Measurements from ENCODE around the gene HTRA3.

Gene HTRA3

DNA sequence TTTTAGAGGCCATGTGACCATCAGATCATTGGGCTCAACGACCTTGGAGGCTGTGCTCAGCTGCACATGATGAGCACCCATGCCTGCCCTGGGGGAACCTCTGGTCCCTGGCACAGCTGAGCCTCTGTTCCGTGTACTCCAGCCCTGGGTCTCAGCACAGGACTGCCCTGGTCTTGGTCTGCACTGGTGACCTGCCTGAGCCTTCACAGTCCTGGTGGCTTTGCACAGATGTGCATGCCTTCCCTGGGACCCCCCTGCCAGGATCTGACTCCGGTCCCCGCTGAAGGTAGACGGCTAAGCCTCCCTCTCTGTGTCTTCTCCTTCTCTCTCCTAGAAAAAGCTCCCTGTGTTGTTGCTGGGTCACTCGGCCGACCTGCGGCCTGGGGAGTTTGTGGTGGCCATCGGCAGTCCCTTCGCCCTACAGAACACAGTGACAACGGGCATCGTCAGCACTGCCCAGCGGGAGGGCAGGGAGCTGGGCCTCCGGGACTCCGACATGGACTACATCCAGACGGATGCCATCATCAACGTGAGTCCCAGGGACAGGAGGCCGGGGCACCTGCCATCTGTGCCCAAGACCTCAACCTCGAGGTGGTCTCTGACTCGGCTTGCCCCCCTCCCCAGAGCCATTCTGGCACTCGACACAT, 21.6 kb downstream of the HTRA3 start:
- CTCF ChIA-PET, result interaction anchor here (0.7 to 1.0 kb wide), 2 partner anchors 24 to 114 kb away, joined by 5 to 6 read pairs; no protein-coding TSS in a partner anchor
- Histone ChIP-seq H3K4me3 (ENCODE audit: low read depth, low read length) (no peak overlapping the region), H3K4me1 (ENCODE audit: control insufficient read depth, insufficient read depth, low read length) (no peaks in the 10 kb centered on the region), H3K27ac (ENCODE audit: extremely low read depth, low read depth, low read length) (no peak overlapping the region), H3K36me3 (ENCODE audit: control insufficient read depth in 2 of 2, insufficient read depth in 1 of 2, low read length in 2 of 2) (peaks cover 0 to 4% of the 10 kb centered on the region in 2 experiments; a peak in 1 of 3 replicates), H3K9me3 (ENCODE audit: control insufficient read depth, insufficient read depth, low read depth, low read length) (no peaks in the 10 kb centered on the region)
- POLR2A ChIA-PET, result no interaction called here
- TF ChIP-seq ZNF561 (tag by site-specific recombination; IDR thresholded peaks at IDR 0.05; ENCODE audit: borderline replicate concordance) (no peak), GFI1B (tag by site-specific recombination; IDR thresholded peaks at IDR 0.05) (no peak), SP2 (tag by site-specific recombination; IDR thresholded peaks at IDR 0.05) (no peak), OVOL3 (tag by site-specific recombination; IDR thresholded peaks at IDR 0.05) (no peak), BCL11A (tag by site-specific recombination; IDR thresholded peaks at IDR 0.05; ENCODE audit: low read depth) (no peak), ZNF548 (tag by site-specific recombination; IDR thresholded peaks at IDR 0.05) (no peak), ZNF311 (tag by site-specific recombination; IDR thresholded peaks at IDR 0.05; ENCODE audit: borderline replicate concordance) (no peak), ZNF529 (tag by site-specific recombination; IDR thresholded peaks at IDR 0.05; ENCODE audit: insufficient replicate concordance) (no peak), ZBTB8A (tag by site-specific recombination; IDR thresholded peaks at IDR 0.05) (no peak)
- TF ChIP-seq, protein P1, sequence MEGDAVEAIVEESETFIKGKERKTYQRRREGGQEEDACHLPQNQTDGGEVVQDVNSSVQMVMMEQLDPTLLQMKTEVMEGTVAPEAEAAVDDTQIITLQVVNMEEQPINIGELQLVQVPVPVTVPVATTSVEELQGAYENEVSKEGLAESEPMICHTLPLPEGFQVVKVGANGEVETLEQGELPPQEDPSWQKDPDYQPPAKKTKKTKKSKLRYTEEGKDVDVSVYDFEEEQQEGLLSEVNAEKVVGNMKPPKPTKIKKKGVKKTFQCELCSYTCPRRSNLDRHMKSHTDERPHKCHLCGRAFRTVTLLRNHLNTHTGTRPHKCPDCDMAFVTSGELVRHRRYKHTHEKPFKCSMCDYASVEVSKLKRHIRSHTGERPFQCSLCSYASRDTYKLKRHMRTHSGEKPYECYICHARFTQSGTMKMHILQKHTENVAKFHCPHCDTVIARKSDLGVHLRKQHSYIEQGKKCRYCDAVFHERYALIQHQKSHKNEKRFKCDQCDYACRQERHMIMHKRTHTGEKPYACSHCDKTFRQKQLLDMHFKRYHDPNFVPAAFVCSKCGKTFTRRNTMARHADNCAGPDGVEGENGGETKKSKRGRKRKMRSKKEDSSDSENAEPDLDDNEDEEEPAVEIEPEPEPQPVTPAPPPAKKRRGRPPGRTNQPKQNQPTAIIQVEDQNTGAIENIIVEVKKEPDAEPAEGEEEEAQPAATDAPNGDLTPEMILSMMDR (tag by site-specific recombination; IDR thresholded peaks at IDR 0.05), result no peak
- TF ChIP-seq, protein P2, sequence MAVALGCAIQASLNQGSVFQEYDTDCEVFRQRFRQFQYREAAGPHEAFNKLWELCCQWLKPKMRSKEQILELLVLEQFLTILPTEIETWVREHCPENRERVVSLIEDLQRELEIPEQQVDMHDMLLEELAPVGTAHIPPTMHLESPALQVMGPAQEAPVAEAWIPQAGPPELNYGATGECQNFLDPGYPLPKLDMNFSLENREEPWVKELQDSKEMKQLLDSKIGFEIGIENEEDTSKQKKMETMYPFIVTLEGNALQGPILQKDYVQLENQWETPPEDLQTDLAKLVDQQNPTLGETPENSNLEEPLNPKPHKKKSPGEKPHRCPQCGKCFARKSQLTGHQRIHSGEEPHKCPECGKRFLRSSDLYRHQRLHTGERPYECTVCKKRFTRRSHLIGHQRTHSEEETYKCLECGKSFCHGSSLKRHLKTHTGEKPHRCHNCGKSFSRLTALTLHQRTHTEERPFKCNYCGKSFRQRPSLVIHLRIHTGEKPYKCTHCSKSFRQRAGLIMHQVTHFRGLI (tag by site-specific recombination; IDR thresholded peaks at IDR 0.05), result no peak

DNA sequence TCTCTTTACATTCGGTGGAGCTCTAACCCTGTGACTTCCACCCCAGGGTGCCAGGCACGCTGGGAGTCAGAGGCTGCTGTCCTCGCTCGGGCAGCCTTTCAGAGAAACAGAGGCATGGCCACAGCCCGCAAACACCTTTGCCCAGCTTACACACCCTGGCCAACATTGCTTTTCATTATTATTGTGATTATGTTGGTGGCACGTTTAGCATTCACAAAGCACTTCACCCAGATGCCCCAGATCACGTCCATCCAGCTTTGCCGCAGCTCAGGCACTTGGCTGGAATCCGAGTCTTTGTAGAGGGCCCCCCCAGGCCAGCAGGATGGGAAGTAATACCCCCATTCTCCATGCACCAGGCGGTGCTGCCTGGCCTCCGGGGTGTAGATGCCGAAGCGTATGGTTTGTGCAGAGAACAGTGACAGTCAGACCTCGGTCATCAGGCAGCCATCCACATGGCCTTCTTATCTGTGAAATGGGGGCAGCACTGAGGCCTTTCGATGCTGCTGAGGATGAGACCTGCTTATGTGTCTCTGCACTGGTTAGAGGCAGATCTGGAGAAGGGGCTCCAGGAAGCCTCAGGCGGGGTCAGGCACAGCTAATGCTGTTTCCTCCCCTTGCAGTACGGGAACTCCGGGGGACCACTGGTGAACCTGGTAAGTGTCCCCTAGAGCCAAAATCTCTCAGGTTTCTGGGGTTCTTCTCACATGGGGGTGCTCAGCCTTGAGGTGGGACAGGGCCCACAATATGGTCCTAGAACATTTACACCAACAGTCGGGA, 22.3 kb downstream of the HTRA3 start:
- ChIA-PET CTCF (interaction anchor here (1.0 to 1.1 kb wide), 2 partner anchors 50 to 115 kb away, joined by 3 to 6 read pairs; no protein-coding TSS in a partner anchor), POLR2A (no interaction called here)
- Histone ChIP-seq H3K4me1 (ENCODE audit: control insufficient read depth, insufficient read depth, low read length) (no peaks in the 10 kb centered on the region), H3K9me3 (ENCODE audit: control insufficient read depth, insufficient read depth, low read depth, low read length) (no peaks in the 10 kb centered on the region), H3K27ac (ENCODE audit: extremely low read depth, low read depth, low read length) (no peak overlapping the region), H3K4me3 (ENCODE audit: low read depth, low read length) (no peak overlapping the region), H3K36me3 (ENCODE audit: control insufficient read depth in 2 of 2, insufficient read depth in 1 of 2, low read length in 2 of 2) (peaks cover 0 to 4% of the 10 kb centered on the region in 2 experiments; a peak in 1 of 3 replicates)
- TF ChIP-seq, protein P3, sequence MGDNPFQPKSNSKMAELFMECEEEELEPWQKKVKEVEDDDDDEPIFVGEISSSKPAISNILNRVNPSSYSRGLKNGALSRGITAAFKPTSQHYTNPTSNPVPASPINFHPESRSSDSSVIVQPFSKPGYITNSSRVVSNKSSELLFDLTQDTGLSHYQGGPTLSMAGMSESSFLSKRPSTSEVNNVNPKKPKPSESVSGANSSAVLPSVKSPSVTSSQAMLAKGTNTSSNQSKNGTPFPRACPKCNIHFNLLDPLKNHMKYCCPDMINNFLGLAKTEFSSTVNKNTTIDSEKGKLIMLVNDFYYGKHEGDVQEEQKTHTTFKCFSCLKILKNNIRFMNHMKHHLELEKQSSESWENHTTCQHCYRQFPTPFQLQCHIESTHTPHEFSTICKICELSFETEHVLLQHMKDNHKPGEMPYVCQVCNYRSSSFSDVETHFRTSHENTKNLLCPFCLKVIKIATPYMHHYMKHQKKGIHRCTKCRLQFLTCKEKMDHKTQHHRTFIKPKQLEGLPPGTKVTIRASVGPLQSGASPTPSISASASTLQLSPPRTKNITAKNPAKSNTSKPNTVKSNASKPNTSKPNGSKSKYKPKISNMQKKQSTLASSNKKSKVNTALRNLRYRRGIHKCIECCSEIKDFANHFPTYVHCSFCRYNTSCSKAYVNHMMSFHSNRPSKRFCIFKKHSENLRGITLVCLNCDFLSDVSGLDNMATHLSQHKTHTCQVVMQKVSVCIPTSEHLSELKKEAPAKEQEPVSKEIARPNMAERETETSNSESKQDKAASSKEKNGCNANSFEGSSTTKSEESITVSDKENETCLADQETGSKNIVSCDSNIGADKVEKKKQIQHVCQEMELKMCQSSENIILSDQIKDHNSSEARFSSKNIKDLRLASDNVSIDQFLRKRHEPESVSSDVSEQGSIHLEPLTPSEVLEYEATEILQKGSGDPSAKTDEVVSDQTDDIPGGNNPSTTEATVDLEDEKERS (tag by site-specific recombination; IDR thresholded peaks at IDR 0.05), result no peak
- TF ChIP-seq ZNF529 (tag by site-specific recombination; IDR thresholded peaks at IDR 0.05; ENCODE audit: insufficient replicate concordance) (no peak), ZBTB49 (tag by site-specific recombination; IDR thresholded peaks at IDR 0.05; ENCODE audit: low read depth) (no peak), ZNF549 (tag by site-specific recombination; IDR thresholded peaks at IDR 0.05) (no peak), RBAK (tag by site-specific recombination; IDR thresholded peaks at IDR 0.05) (no peak), ZNF501 (tag by site-specific recombination; IDR thresholded peaks at IDR 0.05) (no peak), ZNF132 (tag by site-specific recombination; IDR thresholded peaks at IDR 0.05; ENCODE audit: borderline replicate concordance) (no peak), PATZ1 (tag by site-specific recombination; IDR thresholded peaks at IDR 0.05) (no peak)
- TF ChIP-seq, protein P4, sequence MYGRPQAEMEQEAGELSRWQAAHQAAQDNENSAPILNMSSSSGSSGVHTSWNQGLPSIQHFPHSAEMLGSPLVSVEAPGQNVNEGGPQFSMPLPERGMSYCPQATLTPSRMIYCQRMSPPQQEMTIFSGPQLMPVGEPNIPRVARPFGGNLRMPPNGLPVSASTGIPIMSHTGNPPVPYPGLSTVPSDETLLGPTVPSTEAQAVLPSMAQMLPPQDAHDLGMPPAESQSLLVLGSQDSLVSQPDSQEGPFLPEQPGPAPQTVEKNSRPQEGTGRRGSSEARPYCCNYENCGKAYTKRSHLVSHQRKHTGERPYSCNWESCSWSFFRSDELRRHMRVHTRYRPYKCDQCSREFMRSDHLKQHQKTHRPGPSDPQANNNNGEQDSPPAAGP (tag by site-specific recombination; IDR thresholded peaks at IDR 0.05), result no peak

Data from HEK293 (cell line).